Measurements from ENCODE around the gene IFNL1. TPM values are rescaled to one million over a fixed set of nuclear protein-coding genes. Genes with fewer than 3 reads are reported as not detected.

Gene IFNL1
- total RNA-seq, 1 donor, result not detected

- no peak for TF ChIP-seq CTCF (IDR thresholded peaks at IDR 0.05; ENCODE audit: insufficient read depth, low read length)
- H3K4me3 ChIP-seq (ENCODE audit: low read depth, low read length), result no peak overlapping the region
- DNase-seq (ENCODE audit: low read depth), result no peak
Measured at GRCh38 chr19:39252458-39252857, 43.7 kb upstream of the IFNL1 start.

DNA sequence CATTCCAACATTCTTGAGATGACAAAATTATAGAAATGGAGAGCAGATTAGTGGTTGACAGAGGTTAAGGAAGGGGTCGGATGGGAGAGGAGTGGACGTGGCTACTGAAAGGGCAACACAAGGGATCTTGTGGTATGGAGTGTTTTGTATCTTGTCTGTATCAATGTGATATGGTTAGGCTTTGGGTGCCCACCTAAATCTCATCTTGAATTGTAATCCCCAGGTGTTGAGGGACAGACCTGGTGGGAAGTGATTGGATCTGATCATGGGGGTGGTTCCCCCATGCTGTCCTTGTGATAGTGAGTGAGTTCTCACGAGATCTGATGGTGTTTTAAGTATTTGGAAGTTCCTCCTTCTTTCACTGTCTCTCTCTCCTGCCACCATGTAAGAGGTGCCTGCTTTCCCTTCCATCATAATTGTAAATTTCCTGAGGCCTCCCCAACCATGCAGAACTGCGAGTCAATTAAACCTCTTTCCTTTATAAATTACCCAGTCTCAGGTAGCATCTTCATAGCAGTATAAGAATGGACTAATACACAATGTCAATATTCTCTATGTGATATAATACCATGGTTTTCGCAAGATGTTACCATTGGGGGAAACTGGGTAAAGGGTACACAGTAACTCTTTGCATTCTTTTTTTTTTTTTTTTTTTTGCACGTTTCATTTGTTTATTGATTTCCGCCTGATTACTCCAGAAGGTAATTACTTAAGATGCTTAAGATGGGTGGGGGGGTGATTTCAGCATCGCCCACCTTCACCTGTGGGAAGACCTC is 42.6 kb upstream of the IFNL1 start:
- no peak for TF ChIP-seq CTCF (IDR thresholded peaks at IDR 0.05; ENCODE audit: insufficient read depth, low read length)
- H3K4me3 ChIP-seq (ENCODE audit: low read depth, low read length), result no peak overlapping the region
- DNase-seq (ENCODE audit: low read depth), result no peak

DNA sequence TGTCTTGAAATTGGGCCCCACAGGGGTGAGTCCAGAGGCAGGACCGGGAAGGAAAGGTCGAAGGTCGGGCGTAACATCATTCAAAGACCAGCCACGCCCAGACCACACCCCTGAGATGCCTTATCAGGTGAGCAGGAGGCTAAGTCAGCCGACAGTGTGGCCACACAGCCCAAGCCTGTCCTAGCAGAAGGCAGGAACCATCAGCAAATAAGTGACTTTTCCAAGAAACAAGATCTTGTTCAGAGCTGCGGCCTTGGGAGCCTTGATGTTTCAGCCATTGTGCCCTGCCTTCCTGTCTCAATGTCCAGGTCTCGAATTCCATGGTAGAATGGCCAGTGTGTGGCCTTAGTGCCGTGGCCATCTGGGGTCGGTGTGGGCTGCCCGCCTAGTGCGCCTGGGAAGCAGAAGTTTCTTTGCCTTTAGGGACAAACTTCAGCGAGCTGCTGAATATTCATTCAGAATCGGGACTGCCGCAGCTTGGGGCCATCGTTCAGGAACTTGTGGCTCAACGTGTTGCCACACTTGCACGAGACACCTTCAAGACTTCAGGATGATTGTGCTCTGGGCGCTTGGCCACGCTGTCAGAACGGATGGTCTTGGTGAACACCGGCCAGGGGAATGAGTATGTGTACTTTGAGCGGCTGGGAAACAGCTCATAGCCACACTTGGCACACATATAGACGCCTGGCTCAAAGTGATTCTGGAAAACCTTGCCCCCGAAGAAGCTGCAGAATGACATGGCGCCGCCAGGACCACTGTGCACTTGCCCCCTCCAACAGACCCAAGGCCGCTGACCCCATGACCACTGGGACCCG is 41.5 kb upstream of the IFNL1 start:
- DNase-seq (ENCODE audit: low read depth), result no peak
- H3K4me3 ChIP-seq (ENCODE audit: low read depth, low read length), result no peak overlapping the region
- no peak for TF ChIP-seq CTCF (IDR thresholded peaks at IDR 0.05; ENCODE audit: insufficient read depth, low read length)

- DNase-seq (ENCODE audit: low read depth), result no peak
- no peak for TF ChIP-seq CTCF (IDR thresholded peaks at IDR 0.05; ENCODE audit: insufficient read depth, low read length)
- H3K4me3 ChIP-seq (ENCODE audit: low read depth, low read length), result no peak overlapping the region
Measured at GRCh38 chr19:39257227-39257626, 39.0 kb upstream of the IFNL1 start.

GRCh38 chr19:39261704-39262103 is 34.5 kb upstream of the IFNL1 start:
- H3K4me3 ChIP-seq (ENCODE audit: low read depth, low read length), result no peak overlapping the region
- DNase-seq (ENCODE audit: low read depth), result no peak
- no peak for TF ChIP-seq CTCF (IDR thresholded peaks at IDR 0.05; ENCODE audit: insufficient read depth, low read length)

GRCh38 chr19:39262496-39262895 is 33.7 kb upstream of the IFNL1 start:
- no peak overlapping the region for H3K4me3 ChIP-seq (ENCODE audit: low read depth, low read length)
- TF ChIP-seq CTCF (IDR thresholded peaks at IDR 0.05; ENCODE audit: insufficient read depth, low read length), result no peak
- DNase-seq (ENCODE audit: low read depth), result no peak
